ENCODE results near the gene AOPEP.

The AOPEP gene

GRCh38 chr9:95030920-95031642, 304.6 kb downstream of the AOPEP start:
- TF ChIP-seq CTCF (conservative IDR thresholded peaks at IDR 0.05; ENCODE audit: low read depth): no peak
- no peak for DNase-seq (ENCODE audit: low spot score)
- H3K27ac ChIP-seq: peak overlapping the region; percentile 61; the same call in 1 of the 2 replicates
- CTCF ChIA-PET: no interaction called here
- POLR2A ChIA-PET (ENCODE audit: low non-redundant PET): no interaction called here

GRCh38 chr9:95031711-95032461, 305.4 kb downstream of the AOPEP start:
- POLR2A ChIA-PET (ENCODE audit: low non-redundant PET): no interaction called here
- H3K27ac ChIP-seq: peak overlapping the region; percentile 61
- CTCF ChIA-PET: interaction anchor here (0.6 to 0.8 kb wide), 2 partner anchors 12 to 320 kb away, joined by 3 to 5 read pairs; no protein-coding TSS in a partner anchor
- TF ChIP-seq CTCF (conservative IDR thresholded peaks at IDR 0.05; ENCODE audit: low read depth): no peak
- DNase-seq (ENCODE audit: low spot score): no peak

- no peak for TF ChIP-seq CTCF (conservative IDR thresholded peaks at IDR 0.05; ENCODE audit: low read depth)
- no peak for DNase-seq (ENCODE audit: low spot score)
- no peak overlapping the region for H3K27ac ChIP-seq
- ChIA-PET CTCF (interaction anchor here (0.6 to 0.8 kb wide), 2 partner anchors 11 to 321 kb away, joined by 3 to 5 read pairs; no protein-coding TSS in a partner anchor), POLR2A (ENCODE audit: low non-redundant PET) (no interaction called here)
Observed at GRCh38 chr9:95032580-95033341, 306.3 kb downstream of the AOPEP start.

- peak overlapping the region; percentile 35 for H3K27ac ChIP-seq
- no peak for TF ChIP-seq CTCF (conservative IDR thresholded peaks at IDR 0.05; ENCODE audit: low read depth)
- POLR2A ChIA-PET (ENCODE audit: low non-redundant PET): no interaction called here
- CTCF ChIA-PET: no interaction called here
- DNase-seq (ENCODE audit: low spot score): no peak
Observed at GRCh38 chr9:95035846-95036245, 309.3 kb downstream of the AOPEP start.

GRCh38 chr9:95036676-95037075, 310.2 kb downstream of the AOPEP start:
- no peak for DNase-seq (ENCODE audit: low spot score)
- H3K27ac ChIP-seq: peak overlapping the region; percentile 31; the same call in 1 of the 2 replicates
- POLR2A ChIA-PET (ENCODE audit: low non-redundant PET): no interaction called here
- CTCF ChIA-PET: interaction anchor here (1.4 kb wide), 1 partner anchor 10 kb away, joined by 4 read pairs; no protein-coding TSS in a partner anchor
- no peak for TF ChIP-seq CTCF (conservative IDR thresholded peaks at IDR 0.05; ENCODE audit: low read depth)
